H1 (cell line): Measurements from ENCODE around the gene ENPP6. TPM values are rescaled to one million over a fixed set of nuclear protein-coding genes. Genes with fewer than 3 reads are reported as not detected.
A peak's percentile ranks its signal among the peaks of the same experiment; 100 is the strongest.

ENCODE experiments used
- CTCF ChIA-PET: fragments of 300-600 bp; sonication (Branson Sonifier 250); formaldehyde crosslinking; loops from one replicate; lab custom pipeline; 2021; ENCODE audit not compliant: partially characterized antibody; lab: Charles Lee
- POLR2A ChIA-PET: fragments of 300-600 bp; sonication (Branson Sonifier 250); formaldehyde crosslinking; loops from one replicate; lab custom pipeline; 2021; ENCODE audit warnings: inconsistent platforms; ENCODE audit not compliant: partially characterized antibody; lab: Charles Lee
- DNase-seq, 2 experiments: peaks; one replicate each; pipeline versions ENCODE4 v3.0.0 to v3.0.0-alpha.2; 2010 to 2022; ENCODE audit warnings: low spot score in 2 of 2, low read depth in 1 of 2, mixed read lengths in 1 of 2
- FAIRE-seq: peaks from 2 replicates; lab custom pipeline; 2011; peaks lifted over from hg19 to GRCh38; lab: Jason Lieb, UNC
- H2AFZ ChIP-seq: 2 replicates; pipeline ENCODE4 v1.8.1; 2012; ENCODE audit warnings: low read length, inconsistent platforms
- H2AK5ac ChIP-seq: 2 replicates; pipeline ENCODE4 v1.6.1; 2013; ENCODE audit warnings: low read depth, low read length
- H2BK120ac ChIP-seq: replicated peaks from 2 replicates; pipeline ENCODE3; 2013; ENCODE audit warnings: low read depth, low read length, inconsistent platforms
- H2BK12ac ChIP-seq: 2 replicates; pipeline ENCODE4 v1.6.1; 2013; ENCODE audit warnings: low read depth, low read length
- H2BK15ac ChIP-seq: 2 replicates; pipeline ENCODE4 v1.6.1; 2013; ENCODE audit warnings: low read length
- H2BK20ac ChIP-seq: 2 replicates; pipeline ENCODE4 v1.6.1; 2013; ENCODE audit warnings: low read length
- H2BK5ac ChIP-seq: 2 replicates; pipeline ENCODE4 v1.6.1; 2013; ENCODE audit warnings: low read depth, low read length
- H3K14ac ChIP-seq: 2 replicates; pipeline ENCODE4 v1.6.1; 2013; ENCODE audit warnings: inconsistent platforms; ENCODE audit not compliant: insufficient read length
- H3K18ac ChIP-seq: 2 replicates; pipeline ENCODE4 v1.6.1; 2013; ENCODE audit warnings: low read length; ENCODE audit errors: extremely low read depth
- H3K23ac ChIP-seq: 2 replicates; pipeline ENCODE4 v1.6.1; 2013; ENCODE audit warnings: inconsistent platforms; ENCODE audit not compliant: insufficient read length
- H3K23me2 ChIP-seq: 2 replicates; pipeline ENCODE4 v1.6.1; 2013; ENCODE audit warnings: low read depth, low read length
- H3K27ac ChIP-seq: 2 replicates; pipeline ENCODE4 v1.6.1; 2011; ENCODE audit warnings: low read depth, low read length, inconsistent platforms
- H3K27me3 ChIP-seq, 4 experiments: replicated peaks in 1 of 4; 1 replicate in 1 of 4; 2 replicates in 3 of 4; pipeline versions ENCODE4 v1.6.1 to v1.8.1; 2011 to 2013; ENCODE audit warnings: low read length in 3 of 4, mild to moderate bottlenecking in 3 of 4, inconsistent platforms in 2 of 4, mixed read lengths in 2 of 4, moderate library complexity in 1 of 4; ENCODE audit not compliant: control insufficient read depth in 3 of 4, insufficient read depth in 3 of 4; ENCODE audit errors: extremely low read depth in 1 of 4
- H3K36me3 ChIP-seq, 4 experiments: 2 replicates each; pipeline versions ENCODE4 v1.6.1 to v1.8.1; 2011 to 2013; ENCODE audit warnings: mild to moderate bottlenecking in 4 of 4, low read length in 3 of 4, moderate library complexity in 2 of 4, control low read depth in 1 of 4, inconsistent platforms in 1 of 4; ENCODE audit not compliant: insufficient read depth in 4 of 4, control insufficient read depth in 2 of 4
- H3K4ac ChIP-seq: replicated peaks from 2 replicates; pipeline ENCODE3; 2013; ENCODE audit warnings: low read length, low read depth, mixed read lengths, inconsistent platforms; ENCODE audit not compliant: insufficient read length
- H3K4me1 ChIP-seq, 4 experiments: replicated peaks in 1 of 4; 1 replicate in 1 of 4; 2 replicates in 3 of 4; pipeline versions ENCODE4 v1.6.1 to v1.8.1; 2011 to 2013; ENCODE audit warnings: low read length in 3 of 4, inconsistent platforms in 2 of 4, mixed read lengths in 1 of 4; ENCODE audit not compliant: insufficient read depth in 4 of 4, control insufficient read depth in 3 of 4
- H3K4me2 ChIP-seq, 2 experiments: 2 replicates each; pipeline versions ENCODE4 v1.6.1 to v1.8.1; 2011 to 2013; ENCODE audit warnings: low read depth in 2 of 2, low read length in 2 of 2, control low read depth in 1 of 2, inconsistent platforms in 1 of 2, mild to moderate bottlenecking in 1 of 2; ENCODE audit not compliant: insufficient read depth in 1 of 2
- H3K4me3 ChIP-seq, 4 experiments: fragments of 200-600, 300-600 bp in 1 of 4; sonication (generic), shearing (Covaris generic), sonication (Bioruptor Twin) in 1 of 4; 2 replicates each; pipeline versions ENCODE4 v1.5.1 to v1.8.1; 2011 to 2016; ENCODE audit warnings: low read length in 4 of 4, low read depth in 3 of 4, control low read depth in 2 of 4, inconsistent platforms in 2 of 4, mild to moderate bottlenecking in 2 of 4, mixed read lengths in 1 of 4, moderate library complexity in 1 of 4; ENCODE audit not compliant: insufficient read depth in 2 of 4; ENCODE audit errors: extremely low read depth in 1 of 4
- H3K56ac ChIP-seq: replicated peaks from 2 replicates; pipeline ENCODE3; 2013; ENCODE audit warnings: low read depth, mild to moderate bottlenecking, mixed read lengths, low read length, inconsistent platforms; ENCODE audit not compliant: insufficient read length
- H3K79me1 ChIP-seq: 2 replicates; pipeline ENCODE4 v1.6.1; 2013; ENCODE audit warnings: low read depth, low read length, control low read depth
- H3K79me2 ChIP-seq, 2 experiments: 2 replicates each; pipeline versions ENCODE4 v1.6.1 to v1.8.1; 2012 to 2013; ENCODE audit warnings: low read length in 2 of 2, mild to moderate bottlenecking in 2 of 2, inconsistent platforms in 1 of 2; ENCODE audit not compliant: insufficient read depth in 2 of 2, control insufficient read depth in 1 of 2
- H3K9ac ChIP-seq, 4 experiments: replicated peaks in 1 of 4; 1 replicate in 1 of 4; 2 replicates in 3 of 4; pipeline versions ENCODE4 v1.6.1 to v1.8.1; 2011 to 2013; ENCODE audit warnings: low read depth in 3 of 4, low read length in 3 of 4, control low read depth in 2 of 4, mild to moderate bottlenecking in 2 of 4, moderate library complexity in 2 of 4, inconsistent platforms in 1 of 4; ENCODE audit errors: extremely low read depth in 1 of 4
- H3K9me3 ChIP-seq, 2 experiments: 2 replicates each; pipeline versions ENCODE4 v1.6.1 to v1.8.1; 2012 to 2013; ENCODE audit warnings: mild to moderate bottlenecking in 2 of 2, moderate library complexity in 2 of 2, control low read depth in 1 of 2, inconsistent platforms in 1 of 2, low read depth in 1 of 2, low read length in 1 of 2, mixed read lengths in 1 of 2; ENCODE audit not compliant: insufficient read depth in 2 of 2
- H4K20me1 ChIP-seq, 2 experiments: replicated peaks in 1 of 2; 2 replicates each; pipeline versions ENCODE3 to v1.8.1; 2011 to 2013; ENCODE audit warnings: inconsistent platforms in 2 of 2, low read length in 2 of 2, mild to moderate bottlenecking in 1 of 2; ENCODE audit not compliant: insufficient read depth in 2 of 2, control insufficient read depth in 1 of 2
- H4K5ac ChIP-seq: 2 replicates; pipeline ENCODE4 v1.6.1; 2013; ENCODE audit warnings: low read length, low read depth, mixed read lengths, inconsistent platforms; ENCODE audit not compliant: insufficient read length
- H4K8ac ChIP-seq: 2 replicates; pipeline ENCODE4 v1.8.0; 2013; ENCODE audit warnings: mild to moderate bottlenecking, moderate library complexity, low read length, inconsistent platforms; ENCODE audit not compliant: insufficient read depth; ENCODE audit errors: extremely low read depth
- H4K91ac ChIP-seq: replicated peaks from 2 replicates; pipeline ENCODE3; 2013; ENCODE audit warnings: low read length, mixed read lengths, inconsistent platforms; ENCODE audit not compliant: insufficient read length
- CBX5 ChIP-seq: fragments of 300-800, 300-1000 bp; sonication (generic); IDR thresholded peaks from 2 replicates; pipeline ENCODE4 v1.7.1; 2016; ENCODE audit warnings: antibody characterized with exemption, low read length, low read depth
- CEBPB ChIP-seq: IDR thresholded peaks from 2 replicates; pipeline ENCODE4 v1.6.1; 2012; ENCODE audit warnings: low read depth, low read length
- EZH2 ChIP-seq: fragments of 200-600 bp; sonication (generic); IDR thresholded peaks from 2 replicates; pipeline ENCODE4 v1.7.1; 2012; ENCODE audit warnings: low read depth, mild to moderate bottlenecking, moderate library complexity, low read length, inconsistent platforms; ENCODE audit not compliant: severe bottlenecking
- GABPA ChIP-seq: IDR thresholded peaks from 2 replicates; pipeline ENCODE4 v1.6.1; 2011; ENCODE audit warnings: mild to moderate bottlenecking, low read length, moderate library complexity, borderline replicate concordance; ENCODE audit not compliant: insufficient read depth
- HDAC2 ChIP-seq, 2 experiments: fragments of 300-600 bp in 1 of 2; sonication (generic) in 1 of 2; IDR thresholded peaks; 2 replicates each; pipeline ENCODE4 v1.6.1; 2011 to 2012; ENCODE audit warnings: low read depth in 2 of 2, low read length in 2 of 2, mild to moderate bottlenecking in 2 of 2, moderate library complexity in 2 of 2, borderline replicate concordance in 1 of 2, inconsistent platforms in 1 of 2
- JUND ChIP-seq: IDR thresholded peaks from 2 replicates; pipeline ENCODE4 v1.6.1; 2011; ENCODE audit warnings: mild to moderate bottlenecking, improper control_type of control experiment, low read length
- KDM1A ChIP-seq: fragments of 200-600, 300-600 bp; sonication (generic); IDR thresholded peaks from 2 replicates; pipeline ENCODE4 v1.7.1; 2016; ENCODE audit warnings: mild to moderate bottlenecking, low read length, borderline replicate concordance
- KDM5A ChIP-seq: fragments of 200-600 bp; IDR thresholded peaks from 2 replicates; pipeline ENCODE4 v1.7.1; 2012; ENCODE audit warnings: mild to moderate bottlenecking, low read length, inconsistent platforms, mixed read lengths
- PHF8 ChIP-seq: fragments of 200-600 bp; sonication (generic); conservative IDR thresholded peaks from 2 replicates; pipeline ENCODE4 v1.7.1; 2012; ENCODE audit warnings: low read depth, mild to moderate bottlenecking, inconsistent platforms, low read length, moderate library complexity
- RNF2 ChIP-seq: fragments of 200-900, 300-1000 bp; sonication (generic); IDR thresholded peaks from 2 replicates; pipeline ENCODE4 v1.7.1; 2016; ENCODE audit warnings: borderline replicate concordance, low read depth, mild to moderate bottlenecking, antibody characterized with exemption, low read length; ENCODE audit not compliant: poor library complexity, severe bottlenecking; ENCODE audit errors: missing control alignments
- SIX5 ChIP-seq: IDR thresholded peaks from 2 replicates; pipeline ENCODE4 v1.6.1; 2011; ENCODE audit warnings: mild to moderate bottlenecking, low read depth, low read length
- TCF12 ChIP-seq: IDR thresholded peaks from 2 replicates; pipeline ENCODE4 v1.6.1; 2011; ENCODE audit warnings: low read depth, mild to moderate bottlenecking, low read length
- whole genome bisulfite sequencing, 2 experiments: shearing (Covaris generic) in 1 of 2; methylation state at CpG; one replicate each; pipeline versions ENCODE4 v1.1.6 to v1.1.7; 2013 to 2015; ENCODE audit warnings: low lambda C conversion rate in 2 of 2, mixed read lengths in 2 of 2, inconsistent platforms in 1 of 2, low coverage in 1 of 2, missing lambda C conversion rate in 1 of 2; ENCODE audit not compliant: insufficient replicate concordance in 2 of 2, insufficient coverage in 1 of 2, insufficient read length in 1 of 2; ENCODE audit errors: extremely low coverage in 1 of 2, missing lambda C conversion rate in 1 of 2; 5-methylcytosine and 5-hydroxymethylcytosine counted together
- polyA plus RNA-seq, 7 experiments: library from polyadenylated mRNA; depleted of rRNA in 3 of 7; stranded (reverse) in 5 of 7; unstranded in 2 of 7; fragments of >200 nt in 5 of 7; fragments of 200-250 nt in 2 of 7; gene quantifications; 1 replicate in 5 of 7; 2 replicates in 1 of 7; 4 replicates in 1 of 7; pipeline versions ENCODE4 v1.2.1 to v1.2.3, GENCODE V29; 2011 to 2013; ENCODE audit warnings: missing spikeins in 2 of 7, mixed read lengths in 2 of 7
- total RNA-seq: library from RNA; stranded (reverse); fragmentation: NEBNext Ultra II Directional; extraction: Animal tissue kit (Norgen Biotek cat#: 25700); gene quantifications from 2 replicates; pipeline ENCODE4 v1.2.1, GENCODE V29; 2021
- TF ChIP-seq, protein P1 (sequence below): IDR thresholded peaks from 2 replicates; pipeline ENCODE4 v1.6.1; 2012; ENCODE audit warnings: inconsistent platforms

The ENPP6 gene
- total and polyA plus RNA-seq, 2 of the 8 experiments (the other 6 are each of a cell fraction or from before 2014, with no cell fraction given) = 0.11 to 0.20 TPM

GRCh38 chr4:184108006-184108501 lies 109.6 kb downstream of the ENPP6 start:
- H2AFZ ChIP-seq = no peak overlapping the region
- TF ChIP-seq KDM5A (no peak), CBX5 (no peak), KDM1A (no peak), PHF8 (no peak), HDAC2 (IDR thresholded peaks at IDR 0.05; ENCODE audit: borderline replicate concordance in 1 of 2, low read depth in 2 of 2, low read length in 2 of 2) (no peak), RNF2 (no peak), EZH2 (no peak), JUND (no peak), CEBPB (no peak), SIX5 (no peak), TCF12 (no peak), GABPA (no peak)
- TF ChIP-seq, protein P1, sequence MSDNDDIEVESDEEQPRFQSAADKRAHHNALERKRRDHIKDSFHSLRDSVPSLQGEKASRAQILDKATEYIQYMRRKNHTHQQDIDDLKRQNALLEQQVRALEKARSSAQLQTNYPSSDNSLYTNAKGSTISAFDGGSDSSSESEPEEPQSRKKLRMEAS = no peak

More at GRCh38 chr4:184108006-184108501, 109.6 kb downstream of the ENPP6 start:
- no peaks in the 10 kb centered on the region for H3K23me2 ChIP-seq
- H3K36me3 ChIP-seq = no peaks in the 10 kb centered on the region
- no peak overlapping the region for H3K9ac ChIP-seq
- H4K20me1 ChIP-seq = no peaks in the 10 kb centered on the region
- H2BK20ac ChIP-seq = no peak overlapping the region
- 0 out of 2 replicates have a peak overlapping the region, but pooled peaks have one; percentile 47 for H2AK5ac ChIP-seq
- no peak overlapping the region for H2BK5ac ChIP-seq
- FAIRE-seq (no peak), DNase-seq (no peak)
- H3K79me2 ChIP-seq = no peaks in the 10 kb centered on the region
- WGBS, 2 experiments = 92% methylated on average over 10 of the region's 10 CpGs; no CpG with 5 or more reads in 1 of the 2 experiments
- H4K91ac ChIP-seq = no peak overlapping the region
- H3K4me2 ChIP-seq = no peak overlapping the region
- H3K4me1 ChIP-seq = peaks cover 0 to 2% (median 0%) of the 10 kb centered on the region in 4 experiments; a peak in 3 of 7 replicates
- no peak overlapping the region for H3K23ac ChIP-seq
- H2BK12ac ChIP-seq = no peak overlapping the region
- H3K4ac ChIP-seq = no peak overlapping the region
- H3K4me3 ChIP-seq = no peak overlapping the region
- POLR2A ChIA-PET = no interaction called here
- no peak overlapping the region for H2BK15ac ChIP-seq
- no peaks in the 10 kb centered on the region for H3K79me1 ChIP-seq
- no peak overlapping the region for H3K14ac ChIP-seq
- H4K8ac ChIP-seq = no peak overlapping the region
- no peak overlapping the region for H3K56ac ChIP-seq
- CTCF ChIA-PET = interaction anchor here (1.8 to 9.2 kb wide), 3 partner anchors 9 to 58 kb away, joined by 3 to 87 read pairs (median 4); no protein-coding TSS in a partner anchor
- no peak overlapping the region for H4K5ac ChIP-seq
- no peak overlapping the region for H2BK120ac ChIP-seq
- H3K9me3 ChIP-seq = no peaks in the 10 kb centered on the region
- H3K27me3 ChIP-seq = 0 out of 7 replicates have a peak, but pooled peaks cover 0 to under 1% (median 0%) of the 10 kb centered on the region in 4 experiments
- no peak overlapping the region for H3K18ac ChIP-seq
- H3K27ac ChIP-seq = no peak overlapping the region
